ENCODE data around the gene TYW1B.
"Not testable (repeated sequence)": the region's sequence is repeated elsewhere in the genome, so short reads cannot be mapped to it uniquely, and the experiment has no call there.

Gene TYW1B

GRCh38 chr7:72632765-72633292 is 195.2 kb downstream of the TYW1B start:
- H3K9ac ChIP-seq (ENCODE audit: insufficient read length, low read depth); H3K27me3 ChIP-seq (ENCODE audit: insufficient read depth, insufficient read length); H3K9me3 ChIP-seq (ENCODE audit: insufficient read depth, low read length); H3K4me3 ChIP-seq (ENCODE audit: insufficient read length, low read depth); H3K4me1 ChIP-seq (ENCODE audit: insufficient read depth, insufficient read length); H3K36me3 ChIP-seq (ENCODE audit: insufficient read depth, insufficient read length, low read length): not testable (repeated sequence)
- peak; percentile 13 for DNase-seq (ENCODE audit: low read depth, low spot score)

DNA sequence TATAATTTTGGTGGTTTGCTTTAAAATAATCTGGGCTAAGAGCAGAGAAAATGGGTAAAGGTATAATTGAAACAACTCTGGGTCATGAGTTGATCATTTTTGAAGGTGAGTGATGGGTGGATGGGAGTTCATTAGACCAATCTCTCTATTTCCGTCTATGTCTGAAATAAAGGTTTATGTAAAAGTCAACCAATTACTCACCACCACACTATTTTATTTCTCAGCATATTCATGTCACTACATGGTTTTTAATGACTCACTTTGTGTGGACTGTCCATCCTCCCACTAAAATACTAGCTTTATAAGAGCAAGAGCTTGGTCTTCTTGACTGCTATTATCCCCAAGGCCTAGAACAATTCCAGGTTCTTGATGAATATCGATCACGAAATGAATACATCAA is 199.6 kb downstream of the TYW1B start:
- H3K27me3 ChIP-seq (ENCODE audit: insufficient read depth, insufficient read length): not testable (repeated sequence)

GRCh38 chr7:72626428-72627011 is 201.5 kb downstream of the TYW1B start:
- H3K4me1 ChIP-seq (ENCODE audit: insufficient read depth, insufficient read length): not testable (repeated sequence)

More for the DNA sequence above, 199.6 kb downstream of the TYW1B start:
- H3K36me3 ChIP-seq (ENCODE audit: insufficient read depth, insufficient read length, low read length); H3K4me3 ChIP-seq (ENCODE audit: insufficient read length, low read depth); H3K4me1 ChIP-seq (ENCODE audit: insufficient read depth, insufficient read length); H3K9ac ChIP-seq (ENCODE audit: insufficient read length, low read depth); H3K9me3 ChIP-seq (ENCODE audit: insufficient read depth, low read length); DNase-seq (ENCODE audit: low read depth, low spot score): not testable (repeated sequence)

GRCh38 chr7:72625721-72626423 is 202.1 kb downstream of the TYW1B start:
- H3K9me3 ChIP-seq (ENCODE audit: insufficient read depth, low read length); H3K4me1 ChIP-seq (ENCODE audit: insufficient read depth, insufficient read length); DNase-seq (ENCODE audit: low read depth, low spot score); H3K4me3 ChIP-seq (ENCODE audit: insufficient read length, low read depth); H3K36me3 ChIP-seq (ENCODE audit: insufficient read depth, insufficient read length, low read length); H3K27me3 ChIP-seq (ENCODE audit: insufficient read depth, insufficient read length); H3K9ac ChIP-seq (ENCODE audit: insufficient read length, low read depth): not testable (repeated sequence)

More at GRCh38 chr7:72626428-72627011, 201.5 kb downstream of the TYW1B start:
- H3K36me3 ChIP-seq (ENCODE audit: insufficient read depth, insufficient read length, low read length); H3K27me3 ChIP-seq (ENCODE audit: insufficient read depth, insufficient read length); H3K9me3 ChIP-seq (ENCODE audit: insufficient read depth, low read length); H3K4me3 ChIP-seq (ENCODE audit: insufficient read length, low read depth); H3K9ac ChIP-seq (ENCODE audit: insufficient read length, low read depth); DNase-seq (ENCODE audit: low read depth, low spot score): not testable (repeated sequence)

- H3K36me3 ChIP-seq (ENCODE audit: insufficient read depth, insufficient read length, low read length): no peaks in the 10 kb centered on the region
- H3K27me3 ChIP-seq (ENCODE audit: insufficient read depth, insufficient read length): no peaks in the 10 kb centered on the region
- no peak for TF ChIP-seq YY1 (IDR thresholded peaks at IDR 0.05; ENCODE audit: insufficient read depth, insufficient read length)
- no peak for TF ChIP-seq ZNF274 (IDR thresholded peaks at IDR 0.05; ENCODE audit: low read depth, low read length)
- no peak for TF ChIP-seq SUZ12 (IDR thresholded peaks at IDR 0.05; ENCODE audit: extremely low read depth, insufficient read depth, insufficient read length)
- peaks cover 4% of the 10 kb centered on the region for H3K4me1 ChIP-seq (ENCODE audit: insufficient read depth, insufficient read length)
- no peak for DNase-seq (ENCODE audit: low read depth, low spot score)
- no peaks in the 10 kb centered on the region for H3K9me3 ChIP-seq (ENCODE audit: insufficient read depth, low read length)
- H3K4me3 ChIP-seq (ENCODE audit: insufficient read length, low read depth): no peak overlapping the region
- no peak overlapping the region for H3K9ac ChIP-seq (ENCODE audit: insufficient read length, low read depth)
These were observed 205.5 kb downstream of the TYW1B start for GRCh38 chr7:72622532-72622931.

GRCh38 chr7:72621761-72622187 is 206.2 kb downstream of the TYW1B start:
- H3K9me3 ChIP-seq (ENCODE audit: insufficient read depth, low read length); H3K4me3 ChIP-seq (ENCODE audit: insufficient read length, low read depth); H3K36me3 ChIP-seq (ENCODE audit: insufficient read depth, insufficient read length, low read length); DNase-seq (ENCODE audit: low read depth, low spot score); H3K9ac ChIP-seq (ENCODE audit: insufficient read length, low read depth); H3K4me1 ChIP-seq (ENCODE audit: insufficient read depth, insufficient read length); H3K27me3 ChIP-seq (ENCODE audit: insufficient read depth, insufficient read length): not testable (repeated sequence)

DNA sequence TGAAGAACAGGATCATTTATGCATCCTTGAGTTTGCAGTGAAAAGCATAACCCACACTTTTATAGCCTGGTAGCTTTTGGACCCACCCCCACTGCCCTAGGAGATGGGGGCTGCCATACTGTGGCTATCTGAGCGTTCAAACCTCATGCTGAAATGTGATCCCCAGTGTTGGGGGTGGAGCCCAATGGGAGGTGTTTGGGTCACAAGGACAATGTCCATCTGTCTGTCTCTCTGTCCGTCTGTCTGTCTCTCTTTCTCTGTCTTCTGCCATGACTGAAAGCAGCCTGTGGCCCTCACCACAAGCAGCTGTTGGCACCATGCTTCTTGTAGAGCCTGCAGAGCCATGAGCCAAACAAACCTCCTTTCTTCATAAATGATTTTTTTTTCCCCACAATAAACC is 207.1 kb downstream of the TYW1B start:
- H3K9me3 ChIP-seq (ENCODE audit: insufficient read depth, low read length); DNase-seq (ENCODE audit: low read depth, low spot score); H3K4me1 ChIP-seq (ENCODE audit: insufficient read depth, insufficient read length); H3K36me3 ChIP-seq (ENCODE audit: insufficient read depth, insufficient read length, low read length); H3K27me3 ChIP-seq (ENCODE audit: insufficient read depth, insufficient read length); H3K9ac ChIP-seq (ENCODE audit: insufficient read length, low read depth); H3K4me3 ChIP-seq (ENCODE audit: insufficient read length, low read depth): not testable (repeated sequence)

- DNase-seq (ENCODE audit: low read depth, low spot score); H3K9ac ChIP-seq (ENCODE audit: insufficient read length, low read depth); H3K4me1 ChIP-seq (ENCODE audit: insufficient read depth, insufficient read length); H3K9me3 ChIP-seq (ENCODE audit: insufficient read depth, low read length); H3K36me3 ChIP-seq (ENCODE audit: insufficient read depth, insufficient read length, low read length); H3K4me3 ChIP-seq (ENCODE audit: insufficient read length, low read depth); H3K27me3 ChIP-seq (ENCODE audit: insufficient read depth, insufficient read length): not testable (repeated sequence)
These were observed 209.4 kb downstream of the TYW1B start for GRCh38 chr7:72618435-72619180.

DNA sequence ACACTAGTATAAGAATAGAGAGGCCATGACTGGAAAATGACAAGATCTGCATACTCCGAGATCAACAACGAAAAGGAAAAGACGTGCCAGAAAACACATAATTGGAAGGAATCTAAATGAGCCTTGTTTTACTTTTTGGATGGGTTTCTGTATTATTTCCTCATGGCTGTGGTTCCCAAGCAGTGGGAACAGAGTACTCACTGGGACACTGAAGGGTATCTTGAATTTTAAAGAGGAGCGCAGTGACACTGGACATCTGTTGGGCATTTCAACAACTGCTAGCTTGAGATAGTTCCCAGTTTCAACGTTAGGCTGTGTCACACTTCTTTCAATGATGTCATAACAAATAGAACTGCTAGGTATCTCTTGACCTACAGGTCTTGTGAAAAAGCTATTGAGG is 218.2 kb downstream of the TYW1B start:
- not testable (repeated sequence) for H3K4me3 ChIP-seq (ENCODE audit: insufficient read length, low read depth); H3K9ac ChIP-seq (ENCODE audit: insufficient read length, low read depth); H3K9me3 ChIP-seq (ENCODE audit: insufficient read depth, low read length); DNase-seq (ENCODE audit: low read depth, low spot score); H3K36me3 ChIP-seq (ENCODE audit: insufficient read depth, insufficient read length, low read length); H3K27me3 ChIP-seq (ENCODE audit: insufficient read depth, insufficient read length); H3K4me1 ChIP-seq (ENCODE audit: insufficient read depth, insufficient read length)

- not testable (repeated sequence) for DNase-seq (ENCODE audit: low read depth, low spot score); H3K4me3 ChIP-seq (ENCODE audit: insufficient read length, low read depth); H3K36me3 ChIP-seq (ENCODE audit: insufficient read depth, insufficient read length, low read length); H3K27me3 ChIP-seq (ENCODE audit: insufficient read depth, insufficient read length); H3K4me1 ChIP-seq (ENCODE audit: insufficient read depth, insufficient read length); H3K9me3 ChIP-seq (ENCODE audit: insufficient read depth, low read length); H3K9ac ChIP-seq (ENCODE audit: insufficient read length, low read depth)
These were observed 220.0 kb downstream of the TYW1B start for GRCh38 chr7:72607988-72608387.

GRCh38 chr7:72605863-72606431 is 222.1 kb downstream of the TYW1B start:
- H3K27me3 ChIP-seq (ENCODE audit: insufficient read depth, insufficient read length); H3K4me3 ChIP-seq (ENCODE audit: insufficient read length, low read depth); DNase-seq (ENCODE audit: low read depth, low spot score); H3K9ac ChIP-seq (ENCODE audit: insufficient read length, low read depth); H3K9me3 ChIP-seq (ENCODE audit: insufficient read depth, low read length); H3K36me3 ChIP-seq (ENCODE audit: insufficient read depth, insufficient read length, low read length); H3K4me1 ChIP-seq (ENCODE audit: insufficient read depth, insufficient read length): not testable (repeated sequence)
